Esophagus mucosa (tissue), 1 donor: ENCODE measurements around the gene HK2. TPM values are rescaled to one million over a fixed set of nuclear protein-coding genes. Genes with fewer than 3 reads are reported as not detected.

ENCODE experiments used
- ATAC-seq: fragments of 200-7000 bp; cut with Tn5 transposase; one replicate; pipeline ENCODE4 v1.9.1; 2020
- total RNA-seq: library from RNA; stranded (reverse); gene quantifications from one replicate; pipeline ENCODE4 v1.2.4, GENCODE V29; 2023
- donor health status: DM: yes; HTN: yes; CAD: no.

The HK2 gene
- total RNA-seq, 1 donor from 2014 or later = 37.4 TPM

GRCh38 chr2:74938264-74938663 is 104.3 kb downstream of the HK2 start:
- ATAC-seq = no peak

GRCh38 chr2:74939919-74940812 is 106.2 kb downstream of the HK2 start:
- no peak for ATAC-seq

DNA sequence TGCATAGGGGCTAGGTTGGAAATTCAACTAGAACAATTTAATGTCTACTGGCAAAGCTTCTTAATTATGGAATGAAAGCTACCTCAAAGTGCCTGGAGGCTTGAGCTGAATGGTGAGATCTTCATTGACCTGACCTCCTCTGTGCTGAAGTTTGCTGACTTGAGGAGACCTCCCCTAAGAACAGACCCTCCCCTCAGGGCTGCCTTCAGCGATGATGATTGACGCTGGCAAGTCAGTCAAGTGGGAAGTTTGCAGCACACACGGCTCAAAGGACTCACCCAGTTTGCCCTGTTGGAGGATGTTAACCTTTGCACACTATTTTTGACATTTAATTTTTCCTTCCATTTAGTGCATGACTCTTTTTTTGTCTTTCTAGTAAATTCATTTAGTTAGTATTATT is 107.4 kb downstream of the HK2 start:
- ATAC-seq = no peak

- ATAC-seq = no peak
Observed at GRCh38 chr2:74942263-74942662, 108.3 kb downstream of the HK2 start.

Other genes with a start within 250 kb of the HK2 start
- gene M1AP, start 185.8 kb upstream of the HK2 start, total RNA-seq = 1.6 TPM
- gene SEMA4F, start 179.9 kb upstream of the HK2 start, total RNA-seq = 1.4 TPM
- gene POLE4, start 124.5 kb downstream of the HK2 start, total RNA-seq = 42.4 TPM